Measurements from ENCODE around the gene MPP3.

The MPP3 gene

DNA sequence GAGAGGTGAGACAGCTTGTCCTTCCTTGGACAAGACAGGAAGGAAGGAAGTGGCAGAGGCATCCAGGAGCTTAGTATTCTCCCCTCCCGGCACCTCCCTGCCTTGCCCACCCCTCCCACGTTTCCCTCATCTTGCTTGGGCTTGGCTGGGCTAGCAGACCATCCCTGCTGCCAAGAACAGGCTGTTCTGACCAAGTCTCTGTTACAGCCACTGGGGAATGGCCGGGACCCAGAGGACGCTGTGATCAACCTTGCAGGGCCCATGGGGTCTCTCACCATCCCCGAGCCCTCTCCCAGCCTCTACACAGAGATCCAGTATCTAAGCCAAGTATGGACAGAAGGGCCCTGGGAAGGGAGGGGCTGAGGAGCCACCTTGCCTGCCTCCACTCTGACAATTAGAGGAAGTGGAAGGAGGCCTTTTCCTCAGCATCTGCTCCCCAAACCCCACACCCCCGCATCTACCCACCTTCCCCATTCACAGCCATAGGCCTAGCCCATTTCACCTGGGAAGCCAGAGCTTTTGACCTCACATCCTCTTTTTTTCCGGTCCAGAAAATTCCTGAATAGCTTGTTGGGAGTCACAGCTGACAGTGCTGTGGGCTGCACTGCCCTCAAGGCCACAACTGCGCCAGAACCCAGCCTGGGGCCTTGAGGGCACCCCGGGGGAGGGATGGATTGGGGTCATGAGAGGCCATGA lies 28.1 kb upstream of the MPP3 start:
- DNase-seq (ENCODE audit: low spot score) (no peak), FAIRE-seq (no peak)

- FAIRE-seq: no peak
- no peak for DNase-seq (ENCODE audit: low spot score)
These were observed 27.3 kb upstream of the MPP3 start for GRCh38 chr17:43860077-43860725.

DNA sequence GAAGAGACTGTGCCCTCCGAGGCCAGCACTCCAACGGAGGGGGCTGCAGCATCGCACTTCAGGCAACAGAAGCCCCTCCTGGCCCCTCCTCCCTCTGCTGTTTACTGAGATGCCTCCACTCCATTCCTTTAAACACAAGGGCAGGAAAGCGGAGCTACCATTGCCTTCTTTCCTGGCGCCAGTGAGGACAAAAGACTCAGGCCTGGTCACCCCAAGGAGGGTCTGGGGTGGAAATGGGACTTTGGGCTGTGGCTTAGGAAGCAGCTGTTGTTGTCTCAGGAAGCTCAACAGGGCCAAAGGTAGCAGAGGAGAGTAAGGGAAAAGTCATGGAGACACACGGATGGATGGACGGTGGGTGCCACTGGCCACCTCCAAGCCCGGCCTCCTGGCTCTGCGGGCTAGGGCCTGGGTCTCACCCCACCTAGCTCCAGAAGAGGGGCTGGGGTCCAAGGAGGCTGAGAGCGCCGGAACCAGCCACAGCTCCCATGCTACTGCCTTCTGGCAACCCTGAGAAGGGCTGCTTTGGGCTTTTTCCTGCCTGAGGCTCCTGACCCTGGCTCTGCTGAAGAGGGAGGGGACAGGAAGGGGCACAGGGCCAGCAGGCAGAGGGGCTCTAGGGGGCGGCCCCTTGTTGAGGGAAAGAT lies 25.1 kb upstream of the MPP3 start:
- no peak for DNase-seq (ENCODE audit: low spot score)
- no peak for FAIRE-seq

DNA sequence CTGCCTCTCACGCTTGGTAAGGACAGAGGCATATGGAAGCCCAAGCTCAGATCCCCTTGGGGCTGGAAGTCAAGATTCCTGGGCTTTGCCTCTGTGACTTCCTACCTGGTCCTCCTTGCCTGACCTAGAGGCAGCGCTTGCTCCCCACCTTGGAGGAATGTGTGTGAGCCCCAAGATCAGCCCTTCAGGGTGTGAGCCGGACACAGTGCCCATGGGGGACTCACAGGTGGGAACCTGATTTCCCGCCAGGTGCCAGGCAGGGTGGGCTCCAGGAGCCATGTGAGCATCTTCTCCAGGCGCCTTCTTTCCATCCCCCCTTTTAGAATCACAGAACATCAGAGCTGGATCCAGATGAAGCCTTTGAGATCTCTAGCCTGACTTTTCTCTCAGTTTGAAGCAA lies 24.2 kb upstream of the MPP3 start:
- FAIRE-seq (no peak), DNase-seq (ENCODE audit: low spot score) (no peak)

- DNase-seq (ENCODE audit: low spot score): no peak
- no peak for FAIRE-seq
These were observed 23.2 kb upstream of the MPP3 start for GRCh38 chr17:43856141-43856540.

DNA sequence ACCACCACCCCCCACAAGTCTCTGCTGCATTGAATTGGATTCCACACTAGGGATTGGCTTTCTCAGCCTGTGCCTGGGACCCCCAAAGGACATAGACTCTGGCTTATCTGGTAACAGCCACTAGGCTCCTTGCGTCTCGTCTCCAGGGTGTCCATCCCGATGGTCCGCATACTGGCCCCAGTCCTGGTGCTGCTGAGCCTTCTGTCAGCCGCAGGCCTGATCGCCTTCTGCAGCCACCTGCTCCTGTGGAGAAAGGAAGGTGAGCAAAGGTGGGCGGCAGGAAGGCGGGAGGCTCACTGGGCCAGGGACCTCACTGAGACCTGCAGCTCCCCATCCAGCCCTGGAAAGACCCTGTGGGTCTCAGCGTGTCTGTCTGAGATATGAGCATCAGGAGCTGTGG lies 22.1 kb upstream of the MPP3 start:
- no peak for DNase-seq (ENCODE audit: low spot score)
- no peak for FAIRE-seq

GRCh38 chr17:43854498-43854897 lies 21.6 kb upstream of the MPP3 start:
- peak; percentile 91 for FAIRE-seq
- no peak for DNase-seq (ENCODE audit: low spot score)

DNA sequence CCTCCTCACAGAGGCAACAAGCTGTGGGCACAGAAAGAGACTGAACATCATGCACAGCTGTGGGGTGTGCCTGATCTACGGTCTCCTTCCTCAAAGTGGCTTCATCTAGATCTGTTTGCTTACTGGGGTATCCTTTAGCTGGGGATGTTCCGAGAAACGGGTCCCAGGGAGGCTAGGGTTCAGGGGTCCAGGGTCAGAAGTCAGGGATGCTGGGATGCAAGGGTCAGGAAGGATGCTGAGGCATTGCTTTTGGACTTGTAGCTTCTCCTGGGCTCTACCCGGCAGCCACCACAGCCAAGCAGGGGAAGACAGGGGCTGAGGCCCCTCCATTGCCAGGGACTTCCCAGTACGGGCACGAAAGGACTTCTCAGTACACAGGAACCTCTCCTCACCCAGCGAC lies 20.6 kb upstream of the MPP3 start:
- FAIRE-seq (no peak), DNase-seq (ENCODE audit: low spot score) (no peak)

GRCh38 chr17:43852571-43852970 lies 19.6 kb upstream of the MPP3 start:
- DNase-seq (ENCODE audit: low spot score) (no peak), FAIRE-seq (no peak)

GRCh38 chr17:43849116-43849515 lies 16.2 kb upstream of the MPP3 start:
- FAIRE-seq (peak; percentile 50), DNase-seq (ENCODE audit: low spot score) (no peak)

GRCh38 chr17:43848601-43849000 lies 15.7 kb upstream of the MPP3 start:
- FAIRE-seq (no peak), DNase-seq (ENCODE audit: low spot score) (no peak)

DNA sequence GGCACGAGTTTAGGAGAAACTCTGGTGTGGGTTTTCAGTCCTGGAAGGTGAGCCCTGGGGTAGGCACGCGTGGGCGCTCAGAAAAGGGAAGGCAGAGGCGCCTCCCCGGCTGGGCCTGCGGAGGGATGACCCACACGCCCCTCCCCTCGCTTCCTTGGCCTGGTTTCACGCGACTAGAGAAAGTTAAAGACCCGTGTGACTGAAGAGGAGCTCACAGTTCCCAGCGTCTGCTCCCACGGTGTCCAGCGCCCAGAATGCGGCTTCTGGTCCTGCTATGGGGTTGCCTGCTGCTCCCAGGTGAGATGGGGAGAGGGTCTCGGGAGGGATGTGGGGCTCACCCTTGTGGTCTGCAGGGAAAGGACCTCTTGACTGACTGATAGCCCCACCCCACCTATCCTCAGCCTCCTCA lies 14.0 kb upstream of the MPP3 start, which contains the start of gene CD300LG:
Gene CD300LG (plus strand): TSS at position 214 of the 409 bp plus-strand sequence. CDS start 41 bp downstream, at position 255.
- FAIRE-seq: no peak

DNA sequence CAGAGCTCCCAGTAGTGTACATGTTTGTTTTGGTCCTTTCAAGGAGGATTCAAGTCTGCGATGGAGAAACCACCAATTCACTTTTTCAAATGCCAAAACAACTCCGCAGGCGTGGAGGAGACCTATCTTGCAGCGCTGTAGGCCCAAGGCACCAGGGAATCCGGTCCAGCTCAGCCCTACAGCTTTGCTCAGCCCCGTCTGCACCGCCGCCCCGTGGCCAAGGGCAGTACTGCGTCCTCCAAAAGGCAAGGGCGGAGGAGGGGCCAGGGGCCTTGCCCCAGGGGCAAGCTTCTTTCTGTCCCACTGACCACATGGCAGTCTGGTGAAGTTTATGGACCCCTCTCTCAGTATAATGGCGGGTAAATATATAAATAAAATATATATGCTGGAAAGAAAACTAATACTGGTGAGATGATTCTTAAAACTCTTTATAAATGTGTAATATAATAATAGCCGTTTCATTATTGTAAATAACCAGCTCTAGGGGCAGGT lies 13.3 kb upstream of the MPP3 start:
- DNase-seq (ENCODE audit: low spot score) (peak; percentile 90), FAIRE-seq (peak; percentile 70)

More for the DNA sequence above, 14.0 kb upstream of the MPP3 start, which contains the start of gene CD300LG:
- DNase-seq (ENCODE audit: low spot score): no peak

DNA sequence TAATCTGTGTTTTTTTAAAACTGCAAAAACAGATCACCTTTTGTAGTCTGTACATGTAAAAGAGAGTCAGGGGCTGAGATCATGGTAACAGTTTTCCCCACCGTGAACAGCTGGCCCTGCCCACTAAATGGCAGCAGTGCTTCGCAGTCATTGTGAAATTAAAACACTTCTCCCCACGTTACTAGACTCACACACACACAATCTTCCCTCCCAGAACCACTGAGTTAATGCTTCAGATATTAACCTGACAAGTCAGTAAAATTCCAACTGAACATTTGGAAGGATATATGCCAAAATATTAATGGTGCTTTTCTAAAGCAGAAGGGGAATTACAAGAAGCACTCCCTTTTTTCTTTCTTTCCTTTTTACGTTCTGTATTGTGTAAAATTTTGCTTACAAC lies 12.8 kb upstream of the MPP3 start:
- DNase-seq (ENCODE audit: low spot score): no peak
- FAIRE-seq: no peak

DNA sequence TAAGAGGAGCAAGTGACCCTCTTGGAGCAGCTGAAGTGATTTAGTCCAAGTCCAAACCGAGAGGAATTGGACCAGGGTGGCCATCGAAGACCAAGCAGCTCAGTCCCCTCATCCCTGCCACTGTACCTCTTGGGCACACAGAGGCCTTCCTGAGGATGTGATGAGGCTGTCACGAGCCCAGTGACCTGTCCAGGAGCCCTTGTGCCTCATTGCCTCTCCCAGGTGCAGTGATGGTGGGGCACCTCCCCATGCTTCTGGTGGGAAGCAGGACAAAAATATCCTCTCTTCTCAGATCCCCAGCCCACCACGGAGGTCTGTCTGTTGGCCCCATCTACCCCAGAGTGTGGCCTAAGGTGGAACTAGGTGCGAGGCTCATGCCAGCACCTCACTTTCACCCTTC lies 11.3 kb upstream of the MPP3 start:
- no peak for FAIRE-seq
- no peak for DNase-seq (ENCODE audit: low spot score)

DNA sequence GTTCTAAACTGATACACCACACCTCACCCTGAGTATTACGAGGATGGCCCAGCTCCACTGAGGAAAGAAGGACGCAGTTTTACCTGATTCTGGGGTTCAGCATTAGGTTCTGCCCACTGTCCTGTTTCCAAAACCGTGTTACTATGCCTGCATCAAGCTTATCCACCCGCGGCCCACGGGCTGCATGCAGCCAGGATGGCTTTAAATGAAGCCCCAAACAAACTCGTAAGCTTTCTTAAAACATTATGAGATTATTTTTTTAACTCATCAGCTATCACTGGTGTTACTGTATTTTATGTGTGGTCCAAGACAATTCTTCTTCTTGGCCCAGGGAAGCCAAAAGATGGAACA lies 10.0 kb upstream of the MPP3 start:
- no peak for DNase-seq (ENCODE audit: low spot score)
- FAIRE-seq: no peak

GRCh38 chr17:43842091-43842974 lies 9.4 kb upstream of the MPP3 start:
- DNase-seq (ENCODE audit: low spot score) (peak; percentile 69), FAIRE-seq (peak; percentile 75)

DNA sequence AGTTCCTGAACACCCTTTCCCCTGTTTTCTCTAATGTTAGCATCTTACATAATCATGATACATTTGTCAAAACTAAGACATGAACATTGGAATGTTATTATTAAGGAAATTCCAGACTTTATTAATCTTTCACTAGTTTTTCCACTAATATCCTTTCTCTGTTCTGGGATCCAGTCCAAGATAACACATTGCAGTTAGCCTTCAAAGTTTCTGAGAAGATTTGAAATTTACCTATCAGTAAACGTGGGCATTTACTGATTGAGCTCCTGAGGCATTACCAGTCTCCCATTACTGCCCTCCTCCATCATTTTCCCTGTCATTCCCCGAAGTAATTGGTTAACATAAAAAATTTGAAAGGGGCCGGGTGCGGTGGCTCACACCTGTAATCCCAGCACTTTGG lies 8.3 kb upstream of the MPP3 start:
- FAIRE-seq: no peak
- no peak for DNase-seq (ENCODE audit: low spot score)

- FAIRE-seq: no peak
- DNase-seq (ENCODE audit: low spot score): no peak
These were observed 7.9 kb upstream of the MPP3 start for GRCh38 chr17:43840814-43841213.

GRCh38 chr17:43839670-43840108 lies 6.7 kb upstream of the MPP3 start:
- no peak for FAIRE-seq
- DNase-seq (ENCODE audit: low spot score): peak; percentile 46

DNA sequence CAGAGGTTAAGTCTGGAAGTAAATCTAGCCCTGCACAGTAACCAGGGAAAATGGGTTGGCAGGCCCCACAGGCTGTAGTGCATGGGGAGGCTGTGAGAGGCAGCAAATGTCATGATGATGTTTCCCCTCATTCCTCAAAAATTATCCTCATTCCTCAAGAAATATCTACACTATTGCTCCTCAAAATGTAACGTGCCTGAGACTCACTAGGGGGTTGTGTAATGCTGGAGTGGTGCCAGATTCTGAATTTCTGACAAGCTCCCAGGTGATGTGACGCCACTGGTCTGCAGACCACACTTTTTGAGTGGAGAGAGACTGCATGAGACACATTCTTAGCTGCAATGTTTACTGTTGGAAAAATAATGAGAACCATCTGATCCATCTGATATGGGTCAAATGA lies 1.2 kb upstream of the MPP3 start:
- no peak for DNase-seq (ENCODE audit: low spot score)
- FAIRE-seq: no peak

All from urothelium cell line (cell line).